OCI-LY7 (cell line): ENCODE measurements around the gene HES2. TPM values are rescaled to one million over a fixed set of nuclear protein-coding genes. Genes with fewer than 3 reads are reported as not detected.

Experiments used
- BruUV-seq: library from RNA; stranded (reverse); fragments of 400-500 nt; replicated peaks from 2 replicates; lab custom pipeline; 2021; lab: Mats Ljungman, UMichigan
- CTCF ChIA-PET: fragments of 300-600 bp; sonication (Branson Sonifier 250); formaldehyde crosslinking; loops from one replicate; lab custom pipeline; 2022; ENCODE audit warnings: antibody characterized with exemption; ENCODE audit not compliant: unreplicated experiment; lab: Charles Lee
- POLR2A ChIA-PET: fragments of 300-600 bp; sonication (Branson Sonifier 250); formaldehyde crosslinking; loops from one replicate; lab custom pipeline; 2022; ENCODE audit warnings: antibody characterized with exemption; lab: Charles Lee
- DNase-seq: peaks from one replicate; pipeline ENCODE4 v3.0.0-alpha.2; 2015; ENCODE audit warnings: low spot score
- H2AFZ ChIP-seq: fragments of 200-600 bp; sonication (generic), shearing (Covaris generic); 2 replicates; pipeline ENCODE4 v1.6.1; 2014; ENCODE audit warnings: mild to moderate bottlenecking, antibody characterized with exemption, low read length, moderate library complexity
- H3K27ac ChIP-seq: fragments of 200-600 bp; sonication (generic); 2 replicates; pipeline ENCODE4 v1.5.1; 2014; ENCODE audit warnings: mixed run types, low read depth, mild to moderate bottlenecking, moderate library complexity, low read length, inconsistent platforms; ENCODE audit not compliant: poor library complexity, severe bottlenecking
- H3K36me3 ChIP-seq: fragments of 200-600 bp; sonication (generic); 2 replicates; pipeline ENCODE4 v1.6.1; 2014; ENCODE audit warnings: mild to moderate bottlenecking, antibody characterized with exemption, low read length, moderate library complexity, mixed read lengths; ENCODE audit not compliant: insufficient read depth
- H3K4me1 ChIP-seq: fragments of 200-600 bp; sonication (generic); 2 replicates; pipeline ENCODE4 v1.5.1; 2014; ENCODE audit warnings: mild to moderate bottlenecking, low read length; ENCODE audit not compliant: insufficient read depth, poor library complexity, severe bottlenecking
- H3K4me2 ChIP-seq: fragments of 200-600 bp; sonication (generic); 2 replicates; pipeline ENCODE4 v1.6.1; 2014; ENCODE audit warnings: mild to moderate bottlenecking, low read length
- H3K4me3 ChIP-seq: fragments of 200-600 bp; sonication (generic); 2 replicates; pipeline ENCODE4 v1.5.1; 2014; ENCODE audit warnings: mild to moderate bottlenecking, low read depth, low read length; ENCODE audit not compliant: poor library complexity, severe bottlenecking
- H3K79me2 ChIP-seq: fragments of 200-600 bp; sonication (generic); 2 replicates; pipeline ENCODE4 v1.6.1; 2016; ENCODE audit warnings: low read depth, mild to moderate bottlenecking, low read length, moderate library complexity, mixed read lengths; ENCODE audit not compliant: insufficient read depth
- H3K9me2 ChIP-seq: fragments of 200-600 bp; sonication (generic); 2 replicates; pipeline ENCODE4 v1.6.1; 2016; ENCODE audit warnings: mild to moderate bottlenecking, low read length, mixed read lengths; ENCODE audit not compliant: insufficient read depth
- H3K9me3 ChIP-seq: fragments of 200-600 bp; sonication (generic); 2 replicates; pipeline ENCODE4 v1.6.1; 2014; ENCODE audit warnings: mild to moderate bottlenecking, mixed run types, low read length, mixed read lengths
- H4K20me1 ChIP-seq: fragments of 200-600 bp; sonication (generic); 2 replicates; pipeline ENCODE4 v1.6.1; 2014; ENCODE audit warnings: mild to moderate bottlenecking, antibody characterized with exemption, low read length, moderate library complexity, mixed read lengths; ENCODE audit not compliant: insufficient read depth
- CTCF ChIP-seq: fragments of 200-600 bp; sonication (generic); conservative IDR thresholded peaks from 2 replicates; pipeline ENCODE4 v1.5.1; 2014; ENCODE audit warnings: mild to moderate bottlenecking, antibody characterized with exemption, low read length, moderate library complexity, mixed read lengths
- EZH2phosphoT487 ChIP-seq: fragments of 200-600 bp; sonication (generic); IDR thresholded peaks from 2 replicates; pipeline ENCODE4 v1.6.1; 2018; ENCODE audit warnings: low read depth, borderline replicate concordance, mild to moderate bottlenecking, mixed run types, antibody characterized with exemption, low read length, moderate library complexity, mixed read lengths
- intact Hi-C: fragments of 100-400 bp; cut with micrococcal nuclease; formaldehyde crosslinking; loops from one replicate; pipeline ENCODE4 v1.10.0; 2022; ENCODE audit not compliant: unreplicated experiment
- total RNA-seq, 2 experiments: library from RNA; depleted of rRNA in 1 of 2; stranded (reverse); fragments of >200 nt in 1 of 2; shearing (Covaris generic) in 1 of 2; gene quantifications; 2 replicates each; pipeline ENCODE4 v1.2.3, GENCODE V29; 2014 to 2022

Gene HES2
- total RNA-seq, 2 experiments from 2014 or later, result not detected

- Histone ChIP-seq H3K9me2 (no peaks in the 10 kb centered on the region), H3K27ac (no peak overlapping the region), H2AFZ (no peak overlapping the region), H3K4me1 (no peaks in the 10 kb centered on the region), H3K4me3 (no peak overlapping the region), H3K4me2 (no peak overlapping the region), H3K36me3 (peaks cover 7% of the 10 kb centered on the region; the same call in 1 of the 2 replicates), H4K20me1 (no peaks in the 10 kb centered on the region), H3K79me2 (peaks cover 18% of the 10 kb centered on the region), H3K9me3 (peaks cover 10% of the 10 kb centered on the region)
- TF ChIP-seq EZH2phosphoT487 (no peak), CTCF (no peak)
- POLR2A ChIA-PET, result interaction anchor here (0.7 kb wide), 1 partner anchor 260 kb away, joined by 3 read pairs; no protein-coding TSS in a partner anchor
- CTCF ChIA-PET, result no interaction called here
- no TSS peak for BruUV-seq
- intact Hi-C loops, result no loop called here
- no peak for DNase-seq
Observed at GRCh38 chr1:6384962-6385361, 34.8 kb downstream of the HES2 start.

GRCh38 chr1:6384135-6384534, 35.6 kb downstream of the HES2 start:
- Histone ChIP-seq H4K20me1 (no peaks in the 10 kb centered on the region), H3K4me2 (no peak overlapping the region), H3K9me3 (peaks cover 12% of the 10 kb centered on the region), H3K27ac (no peak overlapping the region), H3K36me3 (peaks cover 7% of the 10 kb centered on the region; the same call in 1 of the 2 replicates), H3K4me3 (no peak overlapping the region), H2AFZ (no peak overlapping the region), H3K79me2 (peaks cover 18% of the 10 kb centered on the region), H3K9me2 (no peaks in the 10 kb centered on the region), H3K4me1 (no peaks in the 10 kb centered on the region)
- TF ChIP-seq CTCF, result no peak
- TF ChIP-seq EZH2phosphoT487, result no peak
- intact Hi-C loops, result no loop called here
- no TSS peak for BruUV-seq
- ChIA-PET POLR2A (interaction anchor here (0.6 to 0.7 kb wide), 2 partner anchors 261 to 651 kb away, joined by 3 read pairs; no protein-coding TSS in a partner anchor), CTCF (no interaction called here)
- DNase-seq, result no peak

GRCh38 chr1:6380037-6380436, 39.7 kb downstream of the HES2 start:
- ChIA-PET POLR2A (no interaction called here), CTCF (interaction anchor here (1.1 kb wide), 1 partner anchor 12 kb away, joined by 3 read pairs; no protein-coding TSS in a partner anchor)
- peaks cover 12% of the 10 kb centered on the region for H3K9me3 ChIP-seq
- H3K4me2 ChIP-seq, result no peak overlapping the region
- H4K20me1 ChIP-seq, result no peaks in the 10 kb centered on the region
- H3K27ac ChIP-seq, result no peak overlapping the region
- no peak for TF ChIP-seq CTCF
- TF ChIP-seq EZH2phosphoT487, result no peak
- intact Hi-C loops, result no loop called here
- H3K79me2 ChIP-seq, result peaks cover 13% of the 10 kb centered on the region; the same call in 1 of the 2 replicates
- H3K9me2 ChIP-seq, result no peaks in the 10 kb centered on the region
- H3K36me3 ChIP-seq, result peaks cover 7% of the 10 kb centered on the region; the same call in 1 of the 2 replicates
- H3K4me3 ChIP-seq, result no peak overlapping the region
- H3K4me1 ChIP-seq, result no peaks in the 10 kb centered on the region
- no peak for DNase-seq
- no peak overlapping the region for H2AFZ ChIP-seq
- no TSS peak for BruUV-seq
